H1 (cell line): ENCODE results near the gene ZBTB11. TPM values are rescaled to one million over a fixed set of nuclear protein-coding genes. Genes with fewer than 3 reads are reported as not detected.

Experiments
- CTCF ChIA-PET: fragments of 300-600 bp; sonication (Branson Sonifier 250); formaldehyde crosslinking; loops from one replicate; lab custom pipeline; 2021; ENCODE audit not compliant: partially characterized antibody; lab: Charles Lee
- POLR2A ChIA-PET: fragments of 300-600 bp; sonication (Branson Sonifier 250); formaldehyde crosslinking; loops from one replicate; lab custom pipeline; 2021; ENCODE audit warnings: inconsistent platforms; ENCODE audit not compliant: partially characterized antibody; lab: Charles Lee
- DNase-seq, 2 experiments: peaks; one replicate each; pipeline versions ENCODE4 v3.0.0 to v3.0.0-alpha.2; 2010 to 2022; ENCODE audit warnings: low spot score in 2 of 2, low read depth in 1 of 2, mixed read lengths in 1 of 2
- FAIRE-seq: peaks from 2 replicates; lab custom pipeline; 2011; peaks lifted over from hg19 to GRCh38; lab: Jason Lieb, UNC
- H2AFZ ChIP-seq: 2 replicates; pipeline ENCODE4 v1.8.1; 2012; ENCODE audit warnings: low read length, inconsistent platforms
- H2AK5ac ChIP-seq: 2 replicates; pipeline ENCODE4 v1.6.1; 2013; ENCODE audit warnings: low read depth, low read length
- H2BK120ac ChIP-seq: replicated peaks from 2 replicates; pipeline ENCODE3; 2013; ENCODE audit warnings: low read depth, low read length, inconsistent platforms
- H2BK12ac ChIP-seq: 2 replicates; pipeline ENCODE4 v1.6.1; 2013; ENCODE audit warnings: low read depth, low read length
- H2BK15ac ChIP-seq: 2 replicates; pipeline ENCODE4 v1.6.1; 2013; ENCODE audit warnings: low read length
- H2BK20ac ChIP-seq: 2 replicates; pipeline ENCODE4 v1.6.1; 2013; ENCODE audit warnings: low read length
- H2BK5ac ChIP-seq: 2 replicates; pipeline ENCODE4 v1.6.1; 2013; ENCODE audit warnings: low read depth, low read length
- H3K14ac ChIP-seq: 2 replicates; pipeline ENCODE4 v1.6.1; 2013; ENCODE audit warnings: inconsistent platforms; ENCODE audit not compliant: insufficient read length
- H3K18ac ChIP-seq: 2 replicates; pipeline ENCODE4 v1.6.1; 2013; ENCODE audit warnings: low read length; ENCODE audit errors: extremely low read depth
- H3K23ac ChIP-seq: 2 replicates; pipeline ENCODE4 v1.6.1; 2013; ENCODE audit warnings: inconsistent platforms; ENCODE audit not compliant: insufficient read length
- H3K23me2 ChIP-seq: 2 replicates; pipeline ENCODE4 v1.6.1; 2013; ENCODE audit warnings: low read depth, low read length
- H3K27ac ChIP-seq: 2 replicates; pipeline ENCODE4 v1.6.1; 2011; ENCODE audit warnings: low read depth, low read length, inconsistent platforms
- H3K27me3 ChIP-seq, 4 experiments: replicated peaks in 1 of 4; 1 replicate in 1 of 4; 2 replicates in 3 of 4; pipeline versions ENCODE4 v1.6.1 to v1.8.1; 2011 to 2013; ENCODE audit warnings: low read length in 3 of 4, mild to moderate bottlenecking in 3 of 4, inconsistent platforms in 2 of 4, mixed read lengths in 2 of 4, moderate library complexity in 1 of 4; ENCODE audit not compliant: control insufficient read depth in 3 of 4, insufficient read depth in 3 of 4; ENCODE audit errors: extremely low read depth in 1 of 4
- H3K36me3 ChIP-seq, 4 experiments: 2 replicates each; pipeline versions ENCODE4 v1.6.1 to v1.8.1; 2011 to 2013; ENCODE audit warnings: mild to moderate bottlenecking in 4 of 4, low read length in 3 of 4, moderate library complexity in 2 of 4, control low read depth in 1 of 4, inconsistent platforms in 1 of 4; ENCODE audit not compliant: insufficient read depth in 4 of 4, control insufficient read depth in 2 of 4
- H3K4ac ChIP-seq: replicated peaks from 2 replicates; pipeline ENCODE3; 2013; ENCODE audit warnings: low read length, low read depth, mixed read lengths, inconsistent platforms; ENCODE audit not compliant: insufficient read length
- H3K4me1 ChIP-seq, 4 experiments: replicated peaks in 1 of 4; 1 replicate in 1 of 4; 2 replicates in 3 of 4; pipeline versions ENCODE4 v1.6.1 to v1.8.1; 2011 to 2013; ENCODE audit warnings: low read length in 3 of 4, inconsistent platforms in 2 of 4, mixed read lengths in 1 of 4; ENCODE audit not compliant: insufficient read depth in 4 of 4, control insufficient read depth in 3 of 4
- H3K4me2 ChIP-seq, 2 experiments: 2 replicates each; pipeline versions ENCODE4 v1.6.1 to v1.8.1; 2011 to 2013; ENCODE audit warnings: low read depth in 2 of 2, low read length in 2 of 2, control low read depth in 1 of 2, inconsistent platforms in 1 of 2, mild to moderate bottlenecking in 1 of 2; ENCODE audit not compliant: insufficient read depth in 1 of 2
- H3K4me3 ChIP-seq, 4 experiments: fragments of 200-600, 300-600 bp in 1 of 4; sonication (generic), shearing (Covaris generic), sonication (Bioruptor Twin) in 1 of 4; 2 replicates each; pipeline versions ENCODE4 v1.5.1 to v1.8.1; 2011 to 2016; ENCODE audit warnings: low read length in 4 of 4, low read depth in 3 of 4, control low read depth in 2 of 4, inconsistent platforms in 2 of 4, mild to moderate bottlenecking in 2 of 4, mixed read lengths in 1 of 4, moderate library complexity in 1 of 4; ENCODE audit not compliant: insufficient read depth in 2 of 4; ENCODE audit errors: extremely low read depth in 1 of 4
- H3K56ac ChIP-seq: replicated peaks from 2 replicates; pipeline ENCODE3; 2013; ENCODE audit warnings: low read depth, mild to moderate bottlenecking, mixed read lengths, low read length, inconsistent platforms; ENCODE audit not compliant: insufficient read length
- H3K79me1 ChIP-seq: 2 replicates; pipeline ENCODE4 v1.6.1; 2013; ENCODE audit warnings: low read depth, low read length, control low read depth
- H3K79me2 ChIP-seq, 2 experiments: 2 replicates each; pipeline versions ENCODE4 v1.6.1 to v1.8.1; 2012 to 2013; ENCODE audit warnings: low read length in 2 of 2, mild to moderate bottlenecking in 2 of 2, inconsistent platforms in 1 of 2; ENCODE audit not compliant: insufficient read depth in 2 of 2, control insufficient read depth in 1 of 2
- H3K9ac ChIP-seq, 4 experiments: replicated peaks in 1 of 4; 1 replicate in 1 of 4; 2 replicates in 3 of 4; pipeline versions ENCODE4 v1.6.1 to v1.8.1; 2011 to 2013; ENCODE audit warnings: low read depth in 3 of 4, low read length in 3 of 4, control low read depth in 2 of 4, mild to moderate bottlenecking in 2 of 4, moderate library complexity in 2 of 4, inconsistent platforms in 1 of 4; ENCODE audit errors: extremely low read depth in 1 of 4
- H3K9me3 ChIP-seq, 2 experiments: 2 replicates each; pipeline versions ENCODE4 v1.6.1 to v1.8.1; 2012 to 2013; ENCODE audit warnings: mild to moderate bottlenecking in 2 of 2, moderate library complexity in 2 of 2, control low read depth in 1 of 2, inconsistent platforms in 1 of 2, low read depth in 1 of 2, low read length in 1 of 2, mixed read lengths in 1 of 2; ENCODE audit not compliant: insufficient read depth in 2 of 2
- H4K20me1 ChIP-seq, 2 experiments: replicated peaks in 1 of 2; 2 replicates each; pipeline versions ENCODE3 to v1.8.1; 2011 to 2013; ENCODE audit warnings: inconsistent platforms in 2 of 2, low read length in 2 of 2, mild to moderate bottlenecking in 1 of 2; ENCODE audit not compliant: insufficient read depth in 2 of 2, control insufficient read depth in 1 of 2
- H4K5ac ChIP-seq: 2 replicates; pipeline ENCODE4 v1.6.1; 2013; ENCODE audit warnings: low read length, low read depth, mixed read lengths, inconsistent platforms; ENCODE audit not compliant: insufficient read length
- H4K8ac ChIP-seq: 2 replicates; pipeline ENCODE4 v1.8.0; 2013; ENCODE audit warnings: mild to moderate bottlenecking, moderate library complexity, low read length, inconsistent platforms; ENCODE audit not compliant: insufficient read depth; ENCODE audit errors: extremely low read depth
- H4K91ac ChIP-seq: replicated peaks from 2 replicates; pipeline ENCODE3; 2013; ENCODE audit warnings: low read length, mixed read lengths, inconsistent platforms; ENCODE audit not compliant: insufficient read length
- GABPA ChIP-seq: IDR thresholded peaks from 2 replicates; pipeline ENCODE4 v1.6.1; 2011; ENCODE audit warnings: mild to moderate bottlenecking, low read length, moderate library complexity, borderline replicate concordance; ENCODE audit not compliant: insufficient read depth
- KDM4A ChIP-seq: IDR thresholded peaks from one replicate; pipeline ENCODE4 v1.7.1; 2012; ENCODE audit warnings: low read depth, mild to moderate bottlenecking, moderate library complexity, low read length, inconsistent platforms; ENCODE audit not compliant: severe bottlenecking
- POU5F1 ChIP-seq: IDR thresholded peaks from 2 replicates; pipeline ENCODE4 v1.6.1; 2011; ENCODE audit warnings: low read depth, mild to moderate bottlenecking, low read length, moderate library complexity
- SIX5 ChIP-seq: IDR thresholded peaks from 2 replicates; pipeline ENCODE4 v1.6.1; 2011; ENCODE audit warnings: mild to moderate bottlenecking, low read depth, low read length
- SRF ChIP-seq: IDR thresholded peaks from 2 replicates; pipeline ENCODE4 v1.6.1; 2011; ENCODE audit warnings: mild to moderate bottlenecking, low read depth, low read length, moderate library complexity
- TAF7 ChIP-seq: optimal IDR thresholded peaks from 2 replicates; pipeline ENCODE3; 2011; ENCODE audit warnings: low read depth, mild to moderate bottlenecking, inconsistent platforms, low read length, moderate library complexity, borderline replicate concordance
- WGBS, 2 experiments: shearing (Covaris generic) in 1 of 2; methylation state at CpG; one replicate each; pipeline versions ENCODE4 v1.1.6 to v1.1.7; 2013 to 2015; ENCODE audit warnings: low lambda C conversion rate in 2 of 2, mixed read lengths in 2 of 2, inconsistent platforms in 1 of 2, low coverage in 1 of 2, missing lambda C conversion rate in 1 of 2; ENCODE audit not compliant: insufficient replicate concordance in 2 of 2, insufficient coverage in 1 of 2, insufficient read length in 1 of 2; ENCODE audit errors: extremely low coverage in 1 of 2, missing lambda C conversion rate in 1 of 2; 5-methylcytosine and 5-hydroxymethylcytosine counted together
- polyA plus RNA-seq, 7 experiments: library from polyadenylated mRNA; depleted of rRNA in 3 of 7; stranded (reverse) in 5 of 7; unstranded in 2 of 7; fragments of >200 nt in 5 of 7; fragments of 200-250 nt in 2 of 7; gene quantifications; 1 replicate in 5 of 7; 2 replicates in 1 of 7; 4 replicates in 1 of 7; pipeline versions ENCODE4 v1.2.1 to v1.2.3, GENCODE V29; 2011 to 2013; ENCODE audit warnings: missing spikeins in 2 of 7, mixed read lengths in 2 of 7
- total RNA-seq: library from RNA; stranded (reverse); fragmentation: NEBNext Ultra II Directional; extraction: Animal tissue kit (Norgen Biotek cat#: 25700); gene quantifications from 2 replicates; pipeline ENCODE4 v1.2.1, GENCODE V29; 2021
- TF ChIP-seq, protein P1 (sequence below), 3 experiments: IDR thresholded peaks; 1 replicate in 2 of 3; 2 replicates in 1 of 3; pipeline versions ENCODE4 v1.5.1 to v1.6.1; 2011; ENCODE audit warnings: low read length in 3 of 3, mild to moderate bottlenecking in 3 of 3, inconsistent platforms in 2 of 3, low read depth in 1 of 3, moderate library complexity in 1 of 3; ENCODE audit not compliant: insufficient read depth in 1 of 3; ENCODE audit errors: control extremely low read depth in 1 of 3

The ZBTB11 gene
- total and polyA plus RNA-seq, 2 of the 8 experiments (the other 6 are each of a cell fraction or from before 2014, with no cell fraction given): 3.0 to 14.0 TPM

DNA sequence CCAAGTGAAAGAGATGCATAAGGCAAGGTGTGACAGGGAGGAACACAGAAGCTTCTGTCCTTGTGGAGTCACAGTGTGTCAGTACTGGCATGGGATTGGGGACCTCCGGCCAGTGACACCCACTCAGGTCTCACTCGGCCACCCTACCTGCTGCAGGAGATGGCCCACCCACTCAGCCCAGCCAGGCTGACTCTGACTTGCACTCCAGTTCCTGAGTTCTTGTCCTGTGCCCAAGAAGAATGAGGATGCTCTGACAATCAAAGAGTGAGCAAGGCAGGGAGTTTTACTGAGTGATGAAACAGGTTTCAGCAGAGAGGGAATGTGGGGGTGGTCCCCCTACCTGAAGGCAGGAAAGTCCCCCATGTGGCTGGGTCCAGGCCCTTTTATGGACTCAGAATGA is 52.1 kb downstream of the ZBTB11 start:
- no peaks in the 10 kb centered on the region for H3K9me3 ChIP-seq
- 0 out of 2 replicates have a peak overlapping the region, but pooled peaks have one; percentile 27 for H2AFZ ChIP-seq
- ChIA-PET POLR2A (no interaction called here), CTCF (interaction anchor here (1.2 kb wide), 1 partner anchor 11 kb away, joined by 3 read pairs; no protein-coding TSS in a partner anchor)
- H3K27me3 ChIP-seq: no peaks in the 10 kb centered on the region
- no peak for DNase-seq
- no peaks in the 10 kb centered on the region for H3K36me3 ChIP-seq
- no peak overlapping the region for H2BK20ac ChIP-seq
- FAIRE-seq: no peak
- no peak overlapping the region for H4K8ac ChIP-seq
- H2BK15ac ChIP-seq: no peak overlapping the region
- H4K91ac ChIP-seq: no peak overlapping the region
- peaks cover 0 to 4% (median 0%) of the 10 kb centered on the region in 4 experiments; a peak in 4 of 7 replicates for H3K4me1 ChIP-seq
- H3K27ac ChIP-seq: no peak overlapping the region
- H3K4me3 ChIP-seq: no peak overlapping the region
- H3K23me2 ChIP-seq: no peaks in the 10 kb centered on the region
- no peak overlapping the region for H2BK12ac ChIP-seq
- no peaks in the 10 kb centered on the region for H4K20me1 ChIP-seq
- no peak overlapping the region for H3K56ac ChIP-seq
- no peak overlapping the region for H3K4ac ChIP-seq
- no peaks in the 10 kb centered on the region for H3K79me2 ChIP-seq
- no peak overlapping the region for H4K5ac ChIP-seq
- H3K4me2 ChIP-seq: no peak overlapping the region
- no peak overlapping the region for H3K14ac ChIP-seq
- 98% methylated on average over 2 of the region's 2 CpGs; no CpG with 5 or more reads in 1 of the 2 experiments for WGBS, 2 experiments
- no peak overlapping the region for H2BK5ac ChIP-seq
- H3K23ac ChIP-seq: no peak overlapping the region
- no peak overlapping the region for H3K18ac ChIP-seq
- no peak overlapping the region for H2AK5ac ChIP-seq
- no peaks in the 10 kb centered on the region for H3K79me1 ChIP-seq
- H3K9ac ChIP-seq: no peak overlapping the region
- TF ChIP-seq SIX5: no peak
- no peak for TF ChIP-seq TAF7
- TF ChIP-seq KDM4A: no peak
- TF ChIP-seq GABPA: no peak
- TF ChIP-seq, protein P1, sequence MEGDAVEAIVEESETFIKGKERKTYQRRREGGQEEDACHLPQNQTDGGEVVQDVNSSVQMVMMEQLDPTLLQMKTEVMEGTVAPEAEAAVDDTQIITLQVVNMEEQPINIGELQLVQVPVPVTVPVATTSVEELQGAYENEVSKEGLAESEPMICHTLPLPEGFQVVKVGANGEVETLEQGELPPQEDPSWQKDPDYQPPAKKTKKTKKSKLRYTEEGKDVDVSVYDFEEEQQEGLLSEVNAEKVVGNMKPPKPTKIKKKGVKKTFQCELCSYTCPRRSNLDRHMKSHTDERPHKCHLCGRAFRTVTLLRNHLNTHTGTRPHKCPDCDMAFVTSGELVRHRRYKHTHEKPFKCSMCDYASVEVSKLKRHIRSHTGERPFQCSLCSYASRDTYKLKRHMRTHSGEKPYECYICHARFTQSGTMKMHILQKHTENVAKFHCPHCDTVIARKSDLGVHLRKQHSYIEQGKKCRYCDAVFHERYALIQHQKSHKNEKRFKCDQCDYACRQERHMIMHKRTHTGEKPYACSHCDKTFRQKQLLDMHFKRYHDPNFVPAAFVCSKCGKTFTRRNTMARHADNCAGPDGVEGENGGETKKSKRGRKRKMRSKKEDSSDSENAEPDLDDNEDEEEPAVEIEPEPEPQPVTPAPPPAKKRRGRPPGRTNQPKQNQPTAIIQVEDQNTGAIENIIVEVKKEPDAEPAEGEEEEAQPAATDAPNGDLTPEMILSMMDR (IDR thresholded peaks at IDR 0.05; ENCODE audit: control extremely low read depth in 1 of 3, insufficient read depth in 1 of 3, low read depth in 1 of 3, low read length in 3 of 3): no peak
- TF ChIP-seq SRF: 0 out of 2 replicates have a peak, but pooled peaks have one; percentile 33
- TF ChIP-seq POU5F1: no peak
- no peak overlapping the region for H2BK120ac ChIP-seq
